ENCODE data around the gene FAXDC2.

FAXDC2 gene

GRCh38 chr5:154817815-154818214 is 32.6 kb downstream of the FAXDC2 start:
- Histone ChIP-seq H3K56ac (ENCODE audit: low read length) (no peak overlapping the region), H4K5ac (ENCODE audit: low read length) (no peak overlapping the region), H3K4ac (ENCODE audit: low read depth, low read length) (no peak overlapping the region), H2BK5ac (ENCODE audit: low read length) (no peak overlapping the region), H2AK5ac (ENCODE audit: low read length) (no peak overlapping the region), H3K23ac (ENCODE audit: low read length) (no peak overlapping the region), H3K18ac (ENCODE audit: low read length) (no peak overlapping the region), H3K27ac (ENCODE audit: low read depth, low read length) (no peak overlapping the region), H3K9ac (ENCODE audit: low read length) (no peak overlapping the region), H3K4me1 (ENCODE audit: control insufficient read depth, low read depth, low read length) (no peaks in the 10 kb centered on the region), H3K36me3 (ENCODE audit: control insufficient read depth, insufficient read depth, low read length) (peaks cover 29% of the 10 kb centered on the region), H3K27me3 (ENCODE audit: insufficient read depth, low read length, poor library complexity) (no peaks in the 10 kb centered on the region), H3K79me1 (ENCODE audit: low read length) (peaks cover 13% of the 10 kb centered on the region), H3K4me3 (ENCODE audit: low read length) (no peak overlapping the region), H2BK15ac (replicated peaks; ENCODE audit: low read depth) (no peak overlapping the region), H3K79me2 (ENCODE audit: control insufficient read depth, insufficient read depth, low read length) (no peaks in the 10 kb centered on the region), H2BK120ac (ENCODE audit: low read depth, low read length) (no peak overlapping the region), H3K4me2 (ENCODE audit: low read length) (no peak overlapping the region), H4K8ac (ENCODE audit: low read depth, low read length) (no peak overlapping the region)
- DNase-seq: no peak
- no CpG with 5 or more reads among the region's 6 CpGs for WGBS (ENCODE audit: extremely low coverage, insufficient coverage, low lambda C conversion rate)

- no peak overlapping the region for H2BK15ac ChIP-seq (replicated peaks; ENCODE audit: low read depth)
- H3K23ac ChIP-seq (ENCODE audit: low read length): no peak overlapping the region
- H3K18ac ChIP-seq (ENCODE audit: low read length): no peak overlapping the region
- no peak overlapping the region for H3K4me3 ChIP-seq (ENCODE audit: low read length)
- no peak for DNase-seq
- no peaks in the 10 kb centered on the region for H3K27me3 ChIP-seq (ENCODE audit: insufficient read depth, low read length, poor library complexity)
- no peak overlapping the region for H4K5ac ChIP-seq (ENCODE audit: low read length)
- H3K36me3 ChIP-seq (ENCODE audit: control insufficient read depth, insufficient read depth, low read length): peaks cover 29% of the 10 kb centered on the region
- peaks cover 13% of the 10 kb centered on the region for H3K79me1 ChIP-seq (ENCODE audit: low read length)
- H3K4me1 ChIP-seq (ENCODE audit: control insufficient read depth, low read depth, low read length): no peaks in the 10 kb centered on the region
- WGBS (ENCODE audit: extremely low coverage, insufficient coverage, low lambda C conversion rate): no CpG with 5 or more reads among the region's 5 CpGs
- H3K4me2 ChIP-seq (ENCODE audit: low read length): no peak overlapping the region
- no peak overlapping the region for H4K8ac ChIP-seq (ENCODE audit: low read depth, low read length)
- no peak overlapping the region for H3K27ac ChIP-seq (ENCODE audit: low read depth, low read length)
- H3K56ac ChIP-seq (ENCODE audit: low read length): no peak overlapping the region
- no peak overlapping the region for H2BK120ac ChIP-seq (ENCODE audit: low read depth, low read length)
- no peak overlapping the region for H2BK5ac ChIP-seq (ENCODE audit: low read length)
- H3K4ac ChIP-seq (ENCODE audit: low read depth, low read length): no peak overlapping the region
- H3K9ac ChIP-seq (ENCODE audit: low read length): no peak overlapping the region
- no peak overlapping the region for H2AK5ac ChIP-seq (ENCODE audit: low read length)
- H3K79me2 ChIP-seq (ENCODE audit: control insufficient read depth, insufficient read depth, low read length): no peaks in the 10 kb centered on the region
Measured at GRCh38 chr5:154816891-154817492, 33.4 kb downstream of the FAXDC2 start.

DNA sequence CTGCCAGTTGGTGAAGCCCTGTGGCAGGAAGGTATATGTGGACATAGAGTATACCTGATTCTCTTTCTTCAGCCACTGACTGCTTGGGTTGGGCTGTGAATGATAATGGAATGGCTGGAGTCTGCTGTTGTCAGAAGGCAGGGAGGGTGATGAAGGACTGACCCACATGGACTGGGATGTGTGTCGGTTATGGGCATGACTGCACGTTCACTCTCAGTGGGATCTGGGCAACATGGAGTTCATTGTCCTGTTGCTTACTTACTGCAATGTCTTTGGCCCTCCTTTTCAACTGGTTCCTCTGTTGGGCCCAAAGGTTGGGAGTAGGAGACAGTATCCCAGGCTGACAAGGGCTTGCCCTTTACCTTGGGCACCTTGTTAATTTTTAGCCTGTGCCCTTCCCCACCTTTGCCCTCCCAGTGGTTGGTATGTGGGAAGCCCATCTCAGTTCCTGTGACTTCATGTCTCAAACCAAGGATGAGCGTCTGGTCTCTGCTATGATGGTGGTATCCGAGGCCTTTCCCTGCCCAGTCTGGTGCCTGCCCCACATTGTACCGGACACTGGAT is 34.6 kb downstream of the FAXDC2 start:
- H4K5ac ChIP-seq (ENCODE audit: low read length): no peak overlapping the region
- H3K27me3 ChIP-seq (ENCODE audit: insufficient read depth, low read length, poor library complexity): no peaks in the 10 kb centered on the region
- no peak overlapping the region for H3K56ac ChIP-seq (ENCODE audit: low read length)
- H2AK5ac ChIP-seq (ENCODE audit: low read length): no peak overlapping the region
- H3K4me2 ChIP-seq (ENCODE audit: low read length): no peak overlapping the region
- no peak for DNase-seq
- no peak overlapping the region for H3K18ac ChIP-seq (ENCODE audit: low read length)
- no peak overlapping the region for H3K9ac ChIP-seq (ENCODE audit: low read length)
- no peak overlapping the region for H2BK15ac ChIP-seq (replicated peaks; ENCODE audit: low read depth)
- peaks cover 13% of the 10 kb centered on the region for H3K79me1 ChIP-seq (ENCODE audit: low read length)
- H3K27ac ChIP-seq (ENCODE audit: low read depth, low read length): no peak overlapping the region
- H3K79me2 ChIP-seq (ENCODE audit: control insufficient read depth, insufficient read depth, low read length): no peaks in the 10 kb centered on the region
- H2BK5ac ChIP-seq (ENCODE audit: low read length): no peak overlapping the region
- WGBS (ENCODE audit: extremely low coverage, insufficient coverage, low lambda C conversion rate): no CpG with 5 or more reads among the region's 5 CpGs
- H3K4ac ChIP-seq (ENCODE audit: low read depth, low read length): no peak overlapping the region
- H3K23ac ChIP-seq (ENCODE audit: low read length): no peak overlapping the region
- H3K36me3 ChIP-seq (ENCODE audit: control insufficient read depth, insufficient read depth, low read length): peaks cover 36% of the 10 kb centered on the region
- no peak overlapping the region for H2BK120ac ChIP-seq (ENCODE audit: low read depth, low read length)
- H3K4me1 ChIP-seq (ENCODE audit: control insufficient read depth, low read depth, low read length): no peaks in the 10 kb centered on the region
- no peak overlapping the region for H3K4me3 ChIP-seq (ENCODE audit: low read length)
- no peak overlapping the region for H4K8ac ChIP-seq (ENCODE audit: low read depth, low read length)

GRCh38 chr5:154815025-154815424 is 35.4 kb downstream of the FAXDC2 start:
- H3K27ac ChIP-seq (ENCODE audit: low read depth, low read length): no peak overlapping the region
- H2BK5ac ChIP-seq (ENCODE audit: low read length): no peak overlapping the region
- no peak overlapping the region for H3K4ac ChIP-seq (ENCODE audit: low read depth, low read length)
- no peaks in the 10 kb centered on the region for H3K4me1 ChIP-seq (ENCODE audit: control insufficient read depth, low read depth, low read length)
- H3K36me3 ChIP-seq (ENCODE audit: control insufficient read depth, insufficient read depth, low read length): peaks cover 34% of the 10 kb centered on the region
- no peak overlapping the region for H2BK120ac ChIP-seq (ENCODE audit: low read depth, low read length)
- H3K18ac ChIP-seq (ENCODE audit: low read length): no peak overlapping the region
- H3K79me1 ChIP-seq (ENCODE audit: low read length): peaks cover 10% of the 10 kb centered on the region
- no peak overlapping the region for H4K8ac ChIP-seq (ENCODE audit: low read depth, low read length)
- no peak overlapping the region for H3K9ac ChIP-seq (ENCODE audit: low read length)
- H3K79me2 ChIP-seq (ENCODE audit: control insufficient read depth, insufficient read depth, low read length): no peaks in the 10 kb centered on the region
- WGBS (ENCODE audit: extremely low coverage, insufficient coverage, low lambda C conversion rate): no CpG with 5 or more reads among the region's 11 CpGs
- DNase-seq: no peak
- H3K4me2 ChIP-seq (ENCODE audit: low read length): no peak overlapping the region
- no peak overlapping the region for H2AK5ac ChIP-seq (ENCODE audit: low read length)
- no peak overlapping the region for H2BK15ac ChIP-seq (replicated peaks; ENCODE audit: low read depth)
- H3K56ac ChIP-seq (ENCODE audit: low read length): no peak overlapping the region
- H3K23ac ChIP-seq (ENCODE audit: low read length): no peak overlapping the region
- no peak overlapping the region for H3K4me3 ChIP-seq (ENCODE audit: low read length)
- no peak overlapping the region for H4K5ac ChIP-seq (ENCODE audit: low read length)
- H3K27me3 ChIP-seq (ENCODE audit: insufficient read depth, low read length, poor library complexity): no peaks in the 10 kb centered on the region

- no peak overlapping the region for H2BK15ac ChIP-seq (replicated peaks; ENCODE audit: low read depth)
- H3K4me1 ChIP-seq (ENCODE audit: control insufficient read depth, low read depth, low read length): no peaks in the 10 kb centered on the region
- no peak overlapping the region for H4K5ac ChIP-seq (ENCODE audit: low read length)
- H3K36me3 ChIP-seq (ENCODE audit: control insufficient read depth, insufficient read depth, low read length): peaks cover 34% of the 10 kb centered on the region
- no peak for DNase-seq
- H3K27ac ChIP-seq (ENCODE audit: low read depth, low read length): no peak overlapping the region
- H3K79me1 ChIP-seq (ENCODE audit: low read length): peaks cover 10% of the 10 kb centered on the region
- no peak overlapping the region for H4K8ac ChIP-seq (ENCODE audit: low read depth, low read length)
- no peak overlapping the region for H3K4ac ChIP-seq (ENCODE audit: low read depth, low read length)
- no peak overlapping the region for H3K23ac ChIP-seq (ENCODE audit: low read length)
- H2BK120ac ChIP-seq (ENCODE audit: low read depth, low read length): no peak overlapping the region
- H3K79me2 ChIP-seq (ENCODE audit: control insufficient read depth, insufficient read depth, low read length): no peaks in the 10 kb centered on the region
- H3K56ac ChIP-seq (ENCODE audit: low read length): no peak overlapping the region
- WGBS (ENCODE audit: extremely low coverage, insufficient coverage, low lambda C conversion rate): no CpG with 5 or more reads among the region's 10 CpGs
- H3K27me3 ChIP-seq (ENCODE audit: insufficient read depth, low read length, poor library complexity): no peaks in the 10 kb centered on the region
- H3K4me2 ChIP-seq (ENCODE audit: low read length): no peak overlapping the region
- no peak overlapping the region for H3K9ac ChIP-seq (ENCODE audit: low read length)
- no peak overlapping the region for H3K18ac ChIP-seq (ENCODE audit: low read length)
- H2AK5ac ChIP-seq (ENCODE audit: low read length): no peak overlapping the region
- H3K4me3 ChIP-seq (ENCODE audit: low read length): no peak overlapping the region
- no peak overlapping the region for H2BK5ac ChIP-seq (ENCODE audit: low read length)
Measured at GRCh38 chr5:154813736-154814135, 36.7 kb downstream of the FAXDC2 start.

- Histone ChIP-seq H2BK120ac (ENCODE audit: low read depth, low read length) (no peak overlapping the region), H4K5ac (ENCODE audit: low read length) (no peak overlapping the region), H3K79me1 (ENCODE audit: low read length) (peaks cover 10% of the 10 kb centered on the region), H3K27ac (ENCODE audit: low read depth, low read length) (no peak overlapping the region), H3K18ac (ENCODE audit: low read length) (no peak overlapping the region), H3K23ac (ENCODE audit: low read length) (no peak overlapping the region), H3K4ac (ENCODE audit: low read depth, low read length) (no peak overlapping the region), H4K8ac (ENCODE audit: low read depth, low read length) (no peak overlapping the region), H2BK5ac (ENCODE audit: low read length) (no peak overlapping the region), H3K4me3 (ENCODE audit: low read length) (no peak overlapping the region), H3K27me3 (ENCODE audit: insufficient read depth, low read length, poor library complexity) (no peaks in the 10 kb centered on the region), H3K36me3 (ENCODE audit: control insufficient read depth, insufficient read depth, low read length) (peaks cover 34% of the 10 kb centered on the region), H3K79me2 (ENCODE audit: control insufficient read depth, insufficient read depth, low read length) (no peaks in the 10 kb centered on the region), H3K4me2 (ENCODE audit: low read length) (no peak overlapping the region), H3K4me1 (ENCODE audit: control insufficient read depth, low read depth, low read length) (no peaks in the 10 kb centered on the region), H3K56ac (ENCODE audit: low read length) (no peak overlapping the region), H2AK5ac (ENCODE audit: low read length) (no peak overlapping the region), H2BK15ac (replicated peaks; ENCODE audit: low read depth) (no peak overlapping the region), H3K9ac (ENCODE audit: low read length) (no peak overlapping the region)
- DNase-seq: no peak
- WGBS (ENCODE audit: extremely low coverage, insufficient coverage, low lambda C conversion rate): no CpG with 5 or more reads among the region's 4 CpGs
Measured at GRCh38 chr5:154813158-154813557, 37.2 kb downstream of the FAXDC2 start.

All from mesendoderm (in vitro differentiated cells).